GM18498 (cell line): ENCODE data around the gene PAQR4.

ENCODE experiments used
- ATAC-seq: cut with Tn5 transposase; IDR thresholded peaks from one replicate; pipeline ENCODE4 v1.9.1; 2021; ENCODE audit warnings: mild to moderate bottlenecking, moderate library complexity; ENCODE audit not compliant: unreplicated experiment

Gene PAQR4

DNA sequence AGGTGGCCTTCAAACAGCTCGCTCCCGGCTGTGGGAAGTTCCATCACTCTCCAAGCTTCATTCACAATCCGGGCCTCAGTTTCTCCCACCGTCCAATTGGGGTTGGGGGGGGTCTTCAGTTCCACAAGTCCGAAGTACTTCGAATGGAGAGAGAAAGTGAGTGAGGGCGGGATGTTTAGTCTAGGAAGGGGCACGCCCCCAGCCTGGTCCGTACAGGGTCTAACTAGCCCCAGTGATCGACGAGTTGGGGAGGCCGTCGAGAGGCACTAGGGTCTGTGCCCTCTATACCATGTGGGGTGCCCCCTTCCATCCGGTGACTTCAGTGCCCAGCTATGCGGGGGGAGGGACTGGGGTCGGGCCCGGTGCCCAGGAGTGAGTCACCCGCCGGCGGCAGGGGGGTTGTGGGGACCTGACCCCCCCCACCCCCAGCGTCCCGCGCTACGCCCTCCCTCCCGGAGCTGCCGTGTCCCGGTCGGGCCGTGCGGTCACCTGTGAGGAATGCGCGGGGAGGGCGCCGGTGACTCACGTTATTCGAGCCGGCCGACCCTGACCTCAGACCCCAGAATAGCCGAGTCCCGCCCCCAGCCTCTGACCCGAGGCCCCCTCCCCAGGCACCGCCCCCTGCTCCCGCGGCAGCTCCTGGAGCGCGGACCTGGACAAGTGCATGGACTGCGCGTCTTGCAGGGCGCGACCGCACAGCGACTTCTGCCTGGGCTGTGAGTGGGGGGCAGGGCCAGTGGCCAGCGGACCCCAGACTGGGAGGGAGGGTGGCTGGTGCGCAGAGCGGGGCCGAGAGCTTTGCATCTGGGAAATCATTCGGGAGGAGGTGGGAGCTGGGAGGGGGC, 51.7 kb downstream of the PAQR4 start:
- no peak for ATAC-seq

GRCh38 chr16:3021449-3022207, 52.5 kb downstream of the PAQR4 start:
- no peak for ATAC-seq

DNA sequence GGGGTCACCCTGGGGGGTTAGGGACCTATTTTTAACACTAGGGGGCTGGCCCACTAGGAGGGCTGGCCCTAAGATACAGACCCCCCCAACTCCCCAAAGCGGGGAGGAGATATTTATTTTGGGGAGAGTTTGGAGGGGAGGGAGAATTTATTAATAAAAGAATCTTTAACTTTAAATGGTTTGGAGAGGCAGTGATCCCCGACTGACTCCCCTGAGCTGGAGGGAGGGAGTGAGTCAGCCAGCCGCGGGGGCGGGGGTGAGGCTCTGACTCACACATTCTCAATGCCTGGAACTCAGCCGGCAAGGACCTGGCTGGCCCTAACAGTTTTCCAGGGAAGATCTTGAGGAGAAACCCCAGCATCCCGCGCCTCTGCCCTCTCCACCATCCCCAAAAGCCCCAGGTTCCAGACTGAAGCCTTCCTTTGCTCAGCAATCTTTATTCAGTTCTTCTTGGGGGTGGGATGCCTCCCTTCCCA, 53.1 kb downstream of the PAQR4 start:
- ATAC-seq: no peak

- no peak for ATAC-seq
These were observed 53.7 kb downstream of the PAQR4 start for GRCh38 chr16:3022684-3023414.
